Glutamatergic neuron (in vitro differentiated cells): ENCODE data around the gene SPTB. TPM values are rescaled to one million over a fixed set of nuclear protein-coding genes. Genes with fewer than 3 reads are reported as not detected.

ENCODE experiments used
- DNase-seq: peaks from one replicate; pipeline ENCODE4 v3.0.0; 2022
- H3K27ac Mint-ChIP-seq: one replicate; pipeline ENCODE4 v1.8.0; 2020; ENCODE audit warnings: mild to moderate bottlenecking, mixed read lengths, inconsistent platforms; ENCODE audit not compliant: unreplicated experiment
- H3K27me3 Mint-ChIP-seq: one replicate; pipeline ENCODE4 v1.8.0; 2020; ENCODE audit warnings: mild to moderate bottlenecking, moderate library complexity, mixed read lengths, inconsistent platforms; ENCODE audit not compliant: unreplicated experiment
- H3K36me3 Mint-ChIP-seq: one replicate; pipeline ENCODE4 v1.8.0; 2020; ENCODE audit warnings: mild to moderate bottlenecking, mixed read lengths, inconsistent platforms; ENCODE audit not compliant: unreplicated experiment
- H3K4me1 Mint-ChIP-seq: one replicate; pipeline ENCODE4 v1.8.0; 2020; ENCODE audit warnings: mild to moderate bottlenecking, low read depth, mixed read lengths, inconsistent platforms; ENCODE audit not compliant: unreplicated experiment
- H3K4me3 Mint-ChIP-seq: one replicate; pipeline ENCODE4 v1.8.0; 2020; ENCODE audit warnings: mild to moderate bottlenecking, mixed read lengths, inconsistent platforms; ENCODE audit not compliant: unreplicated experiment
- H3K9me3 Mint-ChIP-seq: one replicate; pipeline ENCODE4 v1.8.0; 2020; ENCODE audit warnings: mild to moderate bottlenecking, moderate library complexity, mixed read lengths, inconsistent platforms; ENCODE audit not compliant: unreplicated experiment
- total RNA-seq: library from RNA; stranded (reverse); fragmentation: NEBNext Ultra II Directional; extraction: Animal tissue kit (Norgen Biotek cat#: 25700); gene quantifications from one replicate; pipeline ENCODE4 v1.2.1, GENCODE V29; 2021; ENCODE audit not compliant: unreplicated experiment
- TF ChIP-seq, protein P1 (sequence below): fragments of 200-600 bp; sonication (generic); IDR thresholded peaks from one replicate; pipeline ENCODE4 v1.5.0; 2021; ENCODE audit not compliant: partially characterized antibody, unreplicated experiment

SPTB gene
- total RNA-seq, 1 donor from 2014 or later, result 1.9 TPM

DNA sequence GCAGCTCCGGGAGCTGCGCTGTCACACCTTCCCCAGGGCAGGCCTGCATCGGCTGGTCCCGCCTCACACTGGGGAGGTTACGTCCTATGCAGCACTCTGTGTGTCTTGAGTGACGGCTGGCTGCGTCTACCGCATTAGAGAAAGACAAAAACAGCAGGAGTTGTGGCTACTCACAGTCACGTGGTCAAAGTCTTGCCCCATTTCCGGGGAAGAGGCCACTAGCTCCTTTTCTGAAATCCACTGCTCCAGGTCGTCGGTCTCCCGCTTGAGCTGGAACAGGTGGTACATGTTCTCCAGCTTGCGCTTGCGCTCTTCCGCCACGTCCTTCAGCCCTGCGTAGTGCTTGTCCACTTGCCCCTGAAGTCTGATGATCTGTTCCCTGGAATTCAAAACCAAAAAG, 106.7 kb downstream of the SPTB start:
- TF ChIP-seq, protein P1, sequence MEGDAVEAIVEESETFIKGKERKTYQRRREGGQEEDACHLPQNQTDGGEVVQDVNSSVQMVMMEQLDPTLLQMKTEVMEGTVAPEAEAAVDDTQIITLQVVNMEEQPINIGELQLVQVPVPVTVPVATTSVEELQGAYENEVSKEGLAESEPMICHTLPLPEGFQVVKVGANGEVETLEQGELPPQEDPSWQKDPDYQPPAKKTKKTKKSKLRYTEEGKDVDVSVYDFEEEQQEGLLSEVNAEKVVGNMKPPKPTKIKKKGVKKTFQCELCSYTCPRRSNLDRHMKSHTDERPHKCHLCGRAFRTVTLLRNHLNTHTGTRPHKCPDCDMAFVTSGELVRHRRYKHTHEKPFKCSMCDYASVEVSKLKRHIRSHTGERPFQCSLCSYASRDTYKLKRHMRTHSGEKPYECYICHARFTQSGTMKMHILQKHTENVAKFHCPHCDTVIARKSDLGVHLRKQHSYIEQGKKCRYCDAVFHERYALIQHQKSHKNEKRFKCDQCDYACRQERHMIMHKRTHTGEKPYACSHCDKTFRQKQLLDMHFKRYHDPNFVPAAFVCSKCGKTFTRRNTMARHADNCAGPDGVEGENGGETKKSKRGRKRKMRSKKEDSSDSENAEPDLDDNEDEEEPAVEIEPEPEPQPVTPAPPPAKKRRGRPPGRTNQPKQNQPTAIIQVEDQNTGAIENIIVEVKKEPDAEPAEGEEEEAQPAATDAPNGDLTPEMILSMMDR, result no peak
- H3K4me3 Mint-ChIP-seq, result no peak overlapping the region
- peaks cover 11% of the 10 kb centered on the region for H3K4me1 Mint-ChIP-seq
- peaks cover 4% of the 10 kb centered on the region for H3K9me3 Mint-ChIP-seq
- peaks cover 5% of the 10 kb centered on the region for H3K36me3 Mint-ChIP-seq
- no peak for DNase-seq
- no peak overlapping the region for H3K27ac Mint-ChIP-seq
- H3K27me3 Mint-ChIP-seq, result peaks cover 4% of the 10 kb centered on the region

- peaks cover 4% of the 10 kb centered on the region for H3K27me3 Mint-ChIP-seq
- no peak overlapping the region for H3K4me3 Mint-ChIP-seq
- TF ChIP-seq, protein P1, result no peak
- H3K9me3 Mint-ChIP-seq, result peaks cover 4% of the 10 kb centered on the region
- no peak for DNase-seq
- peaks cover 5% of the 10 kb centered on the region for H3K36me3 Mint-ChIP-seq
- H3K27ac Mint-ChIP-seq, result no peak overlapping the region
- H3K4me1 Mint-ChIP-seq, result peaks cover 7% of the 10 kb centered on the region
Observed at GRCh38 chr14:64772397-64772950, 107.2 kb downstream of the SPTB start.

DNA sequence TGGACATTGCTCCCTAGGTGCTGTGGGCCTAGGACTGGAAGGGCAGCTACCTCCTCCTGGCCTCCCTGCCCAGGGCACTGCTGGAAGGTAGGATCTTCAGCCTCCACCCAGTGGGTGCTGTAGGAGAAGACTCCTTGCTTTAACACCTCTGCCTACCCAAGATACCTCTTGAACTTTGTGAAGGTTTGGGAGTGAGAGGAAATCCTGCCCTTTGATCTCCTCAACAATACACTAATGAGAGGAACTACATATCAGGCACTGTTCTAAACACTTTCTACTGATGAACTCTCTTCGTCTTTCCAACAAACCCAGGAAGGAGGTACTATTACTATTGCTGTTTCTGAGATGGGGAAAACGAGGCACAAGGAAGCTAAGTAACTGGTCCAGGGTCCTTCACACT, 108.5 kb downstream of the SPTB start:
- Mint-ChIP-seq H3K36me3 (peaks cover 4% of the 10 kb centered on the region), H3K9me3 (peaks cover 7% of the 10 kb centered on the region), H3K4me3 (no peak overlapping the region), H3K27me3 (peaks cover 7% of the 10 kb centered on the region), H3K27ac (no peak overlapping the region), H3K4me1 (peaks cover 2% of the 10 kb centered on the region)
- no peak for DNase-seq
- TF ChIP-seq, protein P1, result no peak

- Mint-ChIP-seq H3K27ac (no peak overlapping the region), H3K4me3 (no peak overlapping the region), H3K36me3 (peaks cover under 1% of the 10 kb centered on the region), H3K27me3 (peaks cover 10% of the 10 kb centered on the region), H3K4me1 (peaks cover 2% of the 10 kb centered on the region), H3K9me3 (peaks cover 7% of the 10 kb centered on the region)
- TF ChIP-seq, protein P1, result no peak
- no peak for DNase-seq
Observed at GRCh38 chr14:64770751-64771150, 109.0 kb downstream of the SPTB start.

DNA sequence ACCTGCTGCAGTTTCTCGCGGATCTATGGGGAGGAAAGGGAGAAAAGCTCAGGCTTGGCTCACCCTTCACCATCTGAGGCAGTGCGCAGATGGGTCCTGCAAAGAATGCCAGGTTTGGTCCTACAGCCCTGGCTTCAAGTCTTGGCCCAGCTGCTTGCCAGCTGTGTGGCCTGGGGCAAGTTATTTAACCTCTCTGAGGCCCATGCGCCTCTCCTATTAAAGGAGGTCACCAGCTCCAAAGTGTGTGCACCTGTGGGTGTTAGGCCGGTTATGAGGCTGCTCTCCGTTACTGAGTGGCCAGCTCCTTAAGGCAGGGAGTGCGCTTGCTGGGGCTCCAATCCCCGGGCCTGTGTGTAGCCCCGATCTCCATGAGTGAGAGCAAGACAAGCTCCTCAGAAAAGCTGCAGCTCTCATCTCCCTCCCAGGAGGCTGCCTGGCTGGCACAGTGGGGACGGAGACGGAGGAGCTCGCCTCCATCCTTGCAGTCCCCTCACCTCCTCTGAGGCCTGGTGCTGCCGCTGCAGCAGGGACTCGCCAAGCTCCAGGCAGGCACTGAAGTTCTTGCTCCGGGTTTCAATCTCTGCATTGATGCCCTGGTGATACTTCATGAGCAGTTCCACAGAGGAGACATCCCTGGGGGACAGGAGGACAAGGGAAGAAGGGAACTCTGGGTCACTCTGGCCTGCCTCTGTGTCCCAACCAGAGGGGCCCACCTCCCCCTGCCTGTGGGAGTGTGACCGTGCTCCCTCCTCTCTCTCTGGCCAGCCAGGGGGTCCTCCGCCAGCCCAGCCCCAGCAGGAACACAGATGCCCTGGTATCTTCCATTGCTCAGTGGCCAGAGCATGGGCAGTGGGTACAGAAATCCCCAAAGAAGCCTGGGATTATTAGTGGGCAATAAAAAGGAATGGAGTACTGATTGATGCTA, 110.3 kb downstream of the SPTB start:
- Mint-ChIP-seq H3K9me3 (peaks cover 7% of the 10 kb centered on the region), H3K36me3 (no peaks in the 10 kb centered on the region), H3K4me1 (peaks cover 5% of the 10 kb centered on the region), H3K27ac (no peak overlapping the region), H3K4me3 (no peak overlapping the region), H3K27me3 (peaks cover 10% of the 10 kb centered on the region)
- no peak for DNase-seq
- TF ChIP-seq, protein P1, result no peak
